EL (cell line): ENCODE measurements around the gene SSC4D.
"Not testable (repeated sequence)": the region's sequence is repeated elsewhere in the genome, so short reads cannot be mapped to it uniquely, and the experiment has no call there.

Source experiments
- DNase-seq: peaks from one replicate; pipeline ENCODE4 v3.0.0-alpha.2; 2016

The SSC4D gene

DNA sequence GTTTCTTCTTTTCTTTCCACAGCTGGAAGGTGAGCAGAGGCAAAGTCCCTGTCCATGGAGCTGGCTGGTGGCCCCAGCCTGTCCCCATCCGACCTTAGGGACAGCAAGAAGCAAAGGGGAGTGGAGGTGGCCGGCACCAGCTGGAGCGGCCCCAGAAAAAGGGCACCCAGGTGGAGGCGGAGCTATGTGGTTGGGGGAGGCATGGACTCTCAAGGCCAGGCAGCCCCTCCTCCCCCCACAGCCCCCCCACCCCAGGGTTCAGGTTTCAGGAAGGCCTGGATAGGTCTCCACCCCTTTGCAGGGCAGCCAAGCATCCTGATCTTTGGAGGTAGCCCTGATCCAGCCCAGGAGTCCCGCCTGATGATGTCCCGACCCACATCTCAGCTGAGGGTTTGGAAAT, at the start of gene SSC4D:
Gene SSC4D (minus strand): TSS at position 161 of the 400 bp plus-strand sequence. CDS start 5,258 bp downstream, outside the sequence.
- no peak for DNase-seq

- DNase-seq, result not testable (repeated sequence)
These were observed 49.0 kb upstream of the SSC4D start for GRCh38 chr7:76458504-76458903.

GRCh38 chr7:76457017-76457416, 47.5 kb upstream of the SSC4D start:
- not testable (repeated sequence) for DNase-seq

- DNase-seq, result peak; percentile 77
These were observed 36.1 kb upstream of the SSC4D start for GRCh38 chr7:76445577-76446008.

DNA sequence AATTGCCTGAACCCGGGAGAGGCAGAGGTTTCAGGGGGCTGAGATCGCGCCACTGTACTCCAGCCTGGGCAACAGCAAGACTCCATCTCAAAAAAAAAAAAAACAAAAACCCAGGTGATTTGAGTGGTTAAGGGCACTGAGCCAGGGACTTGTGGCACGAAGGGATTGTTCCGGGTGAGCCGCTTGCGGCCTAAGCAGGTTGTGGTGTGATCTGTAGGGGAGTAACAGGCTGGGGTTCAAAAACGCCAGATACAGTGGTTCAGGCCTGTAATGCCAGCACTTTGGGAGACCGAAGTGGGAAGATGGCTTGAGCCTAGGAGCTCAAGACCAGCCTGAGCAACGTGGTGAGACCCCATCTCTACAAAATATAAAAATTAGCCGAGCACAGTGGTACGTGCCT, 34.3 kb upstream of the SSC4D start:
- DNase-seq, result not testable (repeated sequence)

GRCh38 chr7:76442664-76443446, 33.4 kb upstream of the SSC4D start:
- not testable (repeated sequence) for DNase-seq

DNA sequence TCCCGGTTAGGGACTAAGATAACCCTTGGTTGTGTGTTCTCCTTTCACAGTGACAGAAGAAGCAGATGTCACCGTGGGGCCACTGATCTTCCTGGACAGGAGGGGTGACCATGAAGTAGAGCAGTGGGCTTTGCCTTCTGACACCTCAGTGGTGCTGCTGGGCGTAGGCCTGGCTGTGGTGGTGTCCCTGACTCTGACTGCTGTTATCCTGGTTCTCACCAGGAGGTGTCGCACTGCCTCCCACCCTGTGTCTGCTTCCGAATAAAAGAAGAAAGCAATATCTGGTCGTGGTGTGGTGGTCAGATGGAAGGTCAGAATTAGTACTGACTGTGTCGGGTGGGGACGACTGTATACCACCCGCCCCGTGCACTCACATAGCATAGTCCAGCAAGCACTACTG, 32.3 kb upstream of the SSC4D start:
- not testable (repeated sequence) for DNase-seq

- not testable (repeated sequence) for DNase-seq
These were observed 30.9 kb upstream of the SSC4D start for GRCh38 chr7:76440404-76440803.

DNA sequence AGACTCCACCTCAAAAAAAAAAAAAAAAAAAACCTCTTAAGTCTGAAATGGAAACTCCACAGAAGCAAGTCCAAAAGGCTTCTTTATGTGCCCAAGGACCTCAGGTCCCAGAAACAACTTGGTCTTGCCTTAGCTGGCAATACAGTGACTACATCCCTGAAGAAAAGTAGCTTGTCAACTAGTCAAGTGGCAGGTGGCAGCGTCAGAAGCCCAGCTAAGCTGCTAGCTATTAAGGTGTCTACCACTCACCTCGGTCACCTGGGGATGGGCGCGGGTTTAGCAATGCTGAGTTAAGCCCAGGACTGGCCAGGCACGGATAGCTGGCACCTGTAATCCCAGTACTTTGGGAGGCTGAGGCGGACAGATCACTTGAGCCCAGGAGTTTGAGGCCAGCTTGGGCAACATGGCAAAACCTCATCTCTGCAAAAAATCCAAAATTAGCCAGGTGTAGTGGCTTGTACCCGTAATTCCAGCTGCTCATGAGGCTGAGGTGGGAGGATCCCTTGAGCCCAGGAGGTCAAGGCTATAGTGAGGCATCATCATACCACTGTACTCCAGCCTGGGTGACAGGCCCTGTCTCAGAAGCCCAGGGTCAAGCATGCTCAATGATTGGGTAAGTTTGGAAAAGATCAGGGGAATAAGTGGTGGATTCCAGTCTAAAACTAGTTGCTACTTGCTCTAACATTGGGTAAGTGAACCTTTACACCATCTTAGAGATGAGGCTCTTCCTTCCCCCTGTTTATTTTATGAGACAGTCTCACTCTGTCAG, 29.8 kb upstream of the SSC4D start:
- DNase-seq, result not testable (repeated sequence)

- peak; percentile 74 for DNase-seq
These were observed 28.4 kb upstream of the SSC4D start for GRCh38 chr7:76437873-76438272.

GRCh38 chr7:76430836-76431235, 21.3 kb upstream of the SSC4D start:
- DNase-seq, result no peak

DNA sequence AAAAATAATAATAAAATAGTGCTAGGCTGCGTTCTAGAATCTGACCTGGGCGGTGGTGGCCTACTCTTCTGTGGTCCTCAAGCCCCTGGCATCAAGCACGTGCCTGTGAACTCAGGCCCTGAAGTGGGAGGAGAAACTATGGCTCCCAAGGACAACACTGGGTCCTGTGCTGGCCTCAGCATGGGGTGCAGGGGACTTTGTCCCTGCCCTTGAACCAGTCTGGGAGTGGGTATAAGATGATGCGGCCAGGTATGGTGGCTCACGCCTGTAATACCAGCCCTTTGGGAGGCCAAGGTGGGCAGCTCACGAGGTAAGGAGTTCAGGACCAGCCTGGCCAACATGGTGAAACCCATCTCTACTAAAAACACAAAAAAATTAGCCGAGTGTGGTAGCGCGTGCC, 20.7 kb upstream of the SSC4D start:
- no peak for DNase-seq

DNA sequence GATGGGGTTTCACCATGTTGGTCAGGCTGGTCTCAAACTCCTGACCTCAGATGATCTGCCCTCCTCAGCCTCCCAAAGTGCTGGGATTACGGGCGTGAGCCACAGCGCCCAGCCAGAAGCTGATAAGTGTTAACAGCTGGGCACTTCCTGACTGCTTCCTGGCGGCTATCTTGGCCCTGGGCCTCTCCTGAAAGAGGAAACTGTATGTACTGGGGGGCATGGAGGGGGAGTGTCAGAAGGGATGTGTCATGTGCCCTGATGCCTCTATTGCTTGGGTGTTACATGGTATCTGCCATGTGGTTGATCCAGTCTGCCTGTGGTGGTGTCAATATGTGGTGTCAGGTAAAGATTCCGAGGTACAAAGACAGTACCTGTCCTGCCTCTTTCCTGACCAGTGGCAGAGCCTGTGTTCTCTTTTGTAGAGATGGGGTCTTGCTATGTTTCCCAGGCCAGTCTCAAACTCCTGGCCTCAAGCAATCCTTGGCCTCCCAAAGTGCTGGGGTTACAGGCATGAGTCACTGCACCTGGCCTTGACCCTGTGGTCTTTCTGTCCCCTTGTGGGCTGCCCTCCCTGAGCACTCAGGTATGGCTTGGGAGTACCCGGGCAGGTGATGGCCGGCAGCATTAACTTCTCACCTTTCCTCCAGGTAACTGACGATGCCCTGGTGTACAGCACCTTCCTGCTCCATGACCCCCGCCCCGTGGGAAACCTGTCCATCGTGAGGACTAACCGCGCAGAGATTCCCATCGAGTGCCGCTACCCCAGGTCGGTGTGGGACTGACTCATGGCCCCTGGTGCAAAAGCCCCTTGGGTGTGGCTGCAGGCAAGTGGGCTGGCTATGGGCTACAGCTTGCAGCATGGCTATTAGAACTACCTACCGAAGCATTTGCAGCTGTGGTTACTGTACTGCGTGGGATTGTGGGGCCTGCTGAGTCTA, 19.6 kb upstream of the SSC4D start:
- peak; percentile 42 for DNase-seq

- no peak for DNase-seq
These were observed 18.8 kb upstream of the SSC4D start for GRCh38 chr7:76428149-76428823.

DNA sequence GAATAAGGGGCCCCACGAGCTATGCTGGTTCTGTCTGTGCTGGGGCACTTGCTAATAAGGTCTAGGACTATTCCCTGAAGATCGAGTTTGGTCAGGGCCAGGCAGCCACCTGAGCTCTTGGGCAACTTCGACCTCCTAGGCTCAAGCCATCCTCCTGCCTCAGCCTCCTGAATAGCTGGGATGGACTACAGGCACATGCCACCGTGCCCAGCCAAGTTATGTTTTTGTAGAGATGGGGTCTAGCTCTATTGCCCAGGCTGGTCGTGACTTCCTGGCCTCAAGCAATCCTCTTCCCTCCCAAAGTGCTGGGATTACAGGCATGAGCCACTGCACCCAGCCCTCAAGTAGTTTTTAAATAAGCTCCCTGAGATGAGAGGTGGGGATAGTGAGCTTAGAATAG, 18.1 kb upstream of the SSC4D start:
- no peak for DNase-seq

- DNase-seq, result no peak
These were observed 16.7 kb upstream of the SSC4D start for GRCh38 chr7:76426246-76426645.

DNA sequence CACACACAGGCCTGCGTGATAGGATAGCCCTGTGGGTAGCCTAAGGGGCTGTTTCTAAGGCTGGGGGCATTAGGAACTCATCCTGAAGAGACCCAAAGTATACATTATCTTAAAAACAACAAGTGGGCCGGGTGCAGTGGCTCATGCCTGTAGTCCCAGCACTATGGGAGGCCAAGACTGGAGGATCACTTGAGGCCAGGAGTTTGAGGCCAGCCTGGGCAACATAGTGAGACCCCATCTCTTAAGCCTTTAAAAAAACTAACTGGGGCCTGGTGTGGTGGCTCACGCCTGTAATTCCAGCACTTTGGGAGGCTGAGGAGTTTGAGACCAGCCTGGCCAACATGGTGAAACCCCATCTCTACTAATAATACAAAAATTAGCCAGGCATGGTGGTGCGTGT, 16.1 kb upstream of the SSC4D start:
- not testable (repeated sequence) for DNase-seq

GRCh38 chr7:76425156-76425555, 15.7 kb upstream of the SSC4D start:
- no peak for DNase-seq

DNA sequence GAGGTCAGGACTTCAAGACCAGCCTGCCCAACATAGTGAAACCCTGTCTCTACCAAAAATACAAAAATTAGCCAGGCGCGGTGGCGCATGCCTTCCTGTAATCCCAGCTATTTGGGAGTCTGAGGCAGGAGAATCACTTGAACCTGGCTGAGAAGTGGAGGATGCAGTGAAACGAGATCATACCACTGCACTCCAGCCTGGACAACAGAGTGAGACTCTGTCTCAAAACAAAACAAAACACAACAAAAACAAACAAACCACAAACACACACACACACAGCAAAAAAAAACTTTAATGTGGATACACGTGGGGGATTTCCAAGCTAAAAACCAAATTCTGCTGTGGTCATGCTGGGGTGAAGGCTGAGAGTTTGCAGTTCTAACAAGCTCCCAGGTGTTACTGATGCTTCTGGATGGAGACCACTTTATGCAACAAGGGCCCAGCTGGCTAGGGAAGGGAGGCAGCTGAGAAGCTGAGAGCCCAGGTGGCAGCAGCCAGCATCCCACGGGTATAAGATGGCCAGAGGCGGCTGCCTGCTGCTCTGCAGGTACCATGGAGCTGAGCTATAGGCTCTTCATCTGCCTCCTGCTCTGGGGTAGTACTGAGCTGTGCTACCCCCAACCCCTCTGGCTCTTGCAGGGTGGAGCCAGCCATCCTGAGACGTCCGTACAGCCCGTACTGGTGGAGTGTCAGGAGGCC, 15.1 kb upstream of the SSC4D start, which contains the start of gene ZP3:
Gene ZP3 (plus strand): TSS at position 538 of the 699 bp plus-strand sequence. CDS start 15 bp downstream, at position 553.
- no peak for DNase-seq

- no peak for DNase-seq
These were observed 14.3 kb upstream of the SSC4D start for GRCh38 chr7:76423666-76424412.

GRCh38 chr7:76421097-76421496, 11.6 kb upstream of the SSC4D start:
- peak; percentile 98 for DNase-seq
